ENCODE results near the gene TRMT10A. TPM values are rescaled to one million over a fixed set of nuclear protein-coding genes. Genes with fewer than 3 reads are reported as not detected.

TRMT10A gene
- total and polyA plus RNA-seq, 8 donors = 1.3 to 60.7 (median 4.2) TPM; not detected in 1

GRCh38 chr4:99593781-99594641 is 30.2 kb upstream of the TRMT10A start:
- no peak for DNase-seq
- Histone ChIP-seq H3K36me3 (no peaks in the 10 kb centered on the region), H3K4me3 (no peak overlapping the region), H3K27me3 (no peaks in the 10 kb centered on the region), H3K9me3 (no peaks in the 10 kb centered on the region), H3K4me1 (no peaks in the 10 kb centered on the region), H3K27ac (no peak overlapping the region)
- TF ChIP-seq, protein P1, sequence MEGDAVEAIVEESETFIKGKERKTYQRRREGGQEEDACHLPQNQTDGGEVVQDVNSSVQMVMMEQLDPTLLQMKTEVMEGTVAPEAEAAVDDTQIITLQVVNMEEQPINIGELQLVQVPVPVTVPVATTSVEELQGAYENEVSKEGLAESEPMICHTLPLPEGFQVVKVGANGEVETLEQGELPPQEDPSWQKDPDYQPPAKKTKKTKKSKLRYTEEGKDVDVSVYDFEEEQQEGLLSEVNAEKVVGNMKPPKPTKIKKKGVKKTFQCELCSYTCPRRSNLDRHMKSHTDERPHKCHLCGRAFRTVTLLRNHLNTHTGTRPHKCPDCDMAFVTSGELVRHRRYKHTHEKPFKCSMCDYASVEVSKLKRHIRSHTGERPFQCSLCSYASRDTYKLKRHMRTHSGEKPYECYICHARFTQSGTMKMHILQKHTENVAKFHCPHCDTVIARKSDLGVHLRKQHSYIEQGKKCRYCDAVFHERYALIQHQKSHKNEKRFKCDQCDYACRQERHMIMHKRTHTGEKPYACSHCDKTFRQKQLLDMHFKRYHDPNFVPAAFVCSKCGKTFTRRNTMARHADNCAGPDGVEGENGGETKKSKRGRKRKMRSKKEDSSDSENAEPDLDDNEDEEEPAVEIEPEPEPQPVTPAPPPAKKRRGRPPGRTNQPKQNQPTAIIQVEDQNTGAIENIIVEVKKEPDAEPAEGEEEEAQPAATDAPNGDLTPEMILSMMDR (IDR thresholded peaks at IDR 0.05) = no peak
- TF ChIP-seq POLR2AphosphoS5 (IDR thresholded peaks at IDR 0.05) (no peak), EP300 (IDR thresholded peaks at IDR 0.05) (no peak), POLR2A (IDR thresholded peaks at IDR 0.05) (no peak)
- WGBS, 5 donors = 73 to 80% (median 76%) methylated on average over 4 of the region's 4 CpGs
- intact Hi-C loops (cut with DNase I; ENCODE audit: low total_unique reads) = no loop called here

DNA sequence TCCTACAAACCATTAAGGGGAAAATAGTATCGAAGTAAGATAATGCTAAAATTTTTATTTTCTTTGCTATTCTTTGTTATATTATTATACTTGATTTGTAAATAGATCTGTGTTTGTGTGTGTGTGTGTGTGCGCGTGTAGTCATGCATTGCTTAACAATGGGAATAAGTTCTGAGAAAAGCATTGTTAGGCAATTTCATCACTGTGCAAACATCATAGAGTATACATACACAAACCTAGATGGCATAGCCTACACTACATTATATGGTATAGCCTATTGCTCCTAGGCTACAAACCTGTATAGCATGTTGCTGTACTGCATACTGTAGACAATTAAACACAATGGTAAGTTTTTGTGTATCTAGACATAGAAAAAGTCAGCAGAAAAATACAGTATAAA is 27.9 kb upstream of the TRMT10A start:
- TF ChIP-seq EP300 (IDR thresholded peaks at IDR 0.05) (no peak), POLR2A (IDR thresholded peaks at IDR 0.05) (no peak), POLR2AphosphoS5 (IDR thresholded peaks at IDR 0.05) (no peak)
- TF ChIP-seq, protein P1 (IDR thresholded peaks at IDR 0.05) = no peak
- Histone ChIP-seq H3K27ac (no peak overlapping the region), H3K36me3 (no peaks in the 10 kb centered on the region), H3K4me3 (no peak overlapping the region), H3K27me3 (no peaks in the 10 kb centered on the region), H3K9me3 (no peaks in the 10 kb centered on the region), H3K4me1 (no peaks in the 10 kb centered on the region)
- DNase-seq = no peak
- 80 to 86% (median 84%) methylated on average over 3 of the region's 3 CpGs for WGBS, 5 donors
- intact Hi-C loops (cut with DNase I; ENCODE audit: low total_unique reads) = no loop called here

DNA sequence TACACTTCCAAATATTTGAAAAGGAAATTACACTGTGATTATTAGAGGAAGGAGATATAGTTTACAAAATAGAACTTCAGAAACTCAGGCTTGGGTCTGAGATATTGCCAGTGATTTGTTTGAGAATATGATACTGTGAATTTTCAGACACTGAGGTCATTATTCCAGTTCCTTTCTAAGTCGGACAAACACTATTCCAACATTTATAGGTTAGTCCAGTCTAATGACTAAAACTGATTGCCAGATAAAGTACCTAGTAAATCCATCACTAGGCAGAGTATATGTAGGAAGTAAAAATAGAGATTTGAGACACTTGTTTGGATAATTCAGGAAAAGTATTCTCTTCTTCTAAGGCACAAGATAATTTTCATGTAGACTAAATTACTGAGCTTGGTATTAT is 24.0 kb upstream of the TRMT10A start:
- no peaks in the 10 kb centered on the region for H3K36me3 ChIP-seq
- TF ChIP-seq EP300 (IDR thresholded peaks at IDR 0.05) = no peak
- TF ChIP-seq POLR2AphosphoS5 (IDR thresholded peaks at IDR 0.05) = no peak
- no peak for TF ChIP-seq POLR2A (IDR thresholded peaks at IDR 0.05)
- TF ChIP-seq, protein P1 (IDR thresholded peaks at IDR 0.05) = no peak
- 19 to 44% (median 31%) methylated on average over 1 of the region's 1 CpG for WGBS, 5 donors
- no peak for DNase-seq
- no peak overlapping the region for H3K4me3 ChIP-seq
- no peaks in the 10 kb centered on the region for H3K9me3 ChIP-seq
- no peaks in the 10 kb centered on the region for H3K27me3 ChIP-seq
- H3K27ac ChIP-seq = no peak overlapping the region
- intact Hi-C loops (cut with DNase I; ENCODE audit: low total_unique reads) = no loop called here
- H3K4me1 ChIP-seq = no peaks in the 10 kb centered on the region

GRCh38 chr4:99587309-99587708 is 23.5 kb upstream of the TRMT10A start:
- no peak overlapping the region for H3K27ac ChIP-seq
- H3K4me3 ChIP-seq = no peak overlapping the region
- no peak for DNase-seq

More at GRCh38 chr4:99587309-99587708, 23.5 kb upstream of the TRMT10A start:
- Histone ChIP-seq H3K36me3 (no peaks in the 10 kb centered on the region), H3K27me3 (no peaks in the 10 kb centered on the region), H3K4me1 (no peaks in the 10 kb centered on the region), H3K9me3 (no peaks in the 10 kb centered on the region)
- TF ChIP-seq POLR2AphosphoS5 (IDR thresholded peaks at IDR 0.05) = no peak
- TF ChIP-seq, protein P1 (IDR thresholded peaks at IDR 0.05) = no peak
- TF ChIP-seq POLR2A (IDR thresholded peaks at IDR 0.05) = no peak
- no peak for TF ChIP-seq EP300 (IDR thresholded peaks at IDR 0.05)
- intact Hi-C loops (cut with DNase I; ENCODE audit: low total_unique reads) = no loop called here

Measured in stomach (tissue), 9 donors.